Right renal pelvis (tissue), 4 donors: ENCODE measurements around the gene MORC1. TPM values are rescaled to one million over a fixed set of nuclear protein-coding genes. Genes with fewer than 3 reads are reported as not detected.

Source experiments
- DNase-seq, 4 donors: peaks; one replicate each; pipeline ENCODE4 v3.0.0-alpha.2; 2013; ENCODE audit warnings: low read depth in 4 of 4, low spot score in 3 of 4, missing footprints in 1 of 4
- polyA plus RNA-seq, 4 donors: library from polyadenylated mRNA; unstranded; fragments of 120-200 nt; gene quantifications; one replicate each; pipeline ENCODE4 v1.2.1, GENCODE V29; 2013; ENCODE audit not compliant: insufficient read length in 4 of 4

The MORC1 gene
- polyA plus RNA-seq, 4 donors, result 0.40 to 0.82 (median 0.71) TPM

- DNase-seq, result no peak
These were observed 170.1 kb downstream of the MORC1 start for GRCh38 chr3:108947855-108948254.

- no peak for DNase-seq
These were observed 171.3 kb downstream of the MORC1 start for GRCh38 chr3:108946292-108947285.

- no peak for DNase-seq
These were observed 177.2 kb downstream of the MORC1 start for GRCh38 chr3:108940568-108941263.

- no peak for DNase-seq
These were observed 177.8 kb downstream of the MORC1 start for GRCh38 chr3:108940166-108940565.

- DNase-seq, result no peak
These were observed 180.8 kb downstream of the MORC1 start for GRCh38 chr3:108936924-108937689.

- DNase-seq, result no peak
These were observed 186.9 kb downstream of the MORC1 start for GRCh38 chr3:108931035-108931434.

- no peak for DNase-seq
These were observed 199.1 kb downstream of the MORC1 start for GRCh38 chr3:108918866-108919265.

GRCh38 chr3:108914774-108915641 is 202.9 kb downstream of the MORC1 start:
- DNase-seq, result peak in 2 of 4 donors; percentile 52 to 60

- DNase-seq, result no peak
These were observed 208.1 kb downstream of the MORC1 start for GRCh38 chr3:108909799-108910198.

Other genes with a start within 250 kb of the MORC1 start
- gene GUCA1C, start 164.3 kb downstream of the MORC1 start, polyA plus RNA-seq, result under 1 TPM; 0.24 to 0.47 (median 0.34) TPM
- gene C3orf85, start 18.6 kb upstream of the MORC1 start, polyA plus RNA-seq, result 10 to 100 TPM; 14.6 to 20.4 (median 16.5) TPM
- 1 to 10 TPM in 2 of 4 donors, under 1 TPM in 2; 0.81 to 1.2 (median 1.1) TPM for gene DPPA2, start 198.4 kb upstream of the MORC1 start, polyA plus RNA-seq
- 1 to 10 TPM; 3.4 to 5.3 (median 4.3) TPM for gene DPPA4, start 219.4 kb upstream of the MORC1 start, polyA plus RNA-seq